ENCODE results near the gene GPANK1. TPM values are rescaled to one million over a fixed set of nuclear protein-coding genes. Genes with fewer than 3 reads are reported as not detected.
A peak's percentile ranks its signal among the peaks of the same experiment; 100 is the strongest.

Gene GPANK1
- total and polyA plus RNA-seq, 9 of the 15 experiments (the other 6 are each of a cell fraction or from before 2014, with no cell fraction given): 32.2 to 111 (median 46.3) TPM

GRCh38 chr6:31690231-31691077 is 25.7 kb upstream of the GPANK1 start (continued):
- no peak for TF ChIP-seq BMI1 (IDR thresholded peaks at IDR 0.05; ENCODE audit: low read length)
- peak; percentile 21; the same call in 1 of the 2 replicates for TF ChIP-seq PTBP1 (IDR thresholded peaks at IDR 0.05; ENCODE audit: low read depth, low read length)
- TF ChIP-seq ETS2 (tag; IDR thresholded peaks at IDR 0.05; ENCODE audit: borderline replicate concordance, poor library complexity, severe bottlenecking): no peak
- TF ChIP-seq MYC (IDR thresholded peaks at IDR 0.05; ENCODE audit: low read depth, low read length): peak; percentile 27; the same call in 1 of the 2 replicates
- TF ChIP-seq MYC (CRISPR knock-in tag; IDR thresholded peaks at IDR 0.05; ENCODE audit: borderline replicate concordance, low read depth): peak; percentile 75; the same call in 1 of the 2 replicates
- TF ChIP-seq CBX2 (IDR thresholded peaks at IDR 0.05; ENCODE audit: insufficient read depth, low read length, poor library complexity, severe bottlenecking): no peak
- TF ChIP-seq E2F8 (IDR thresholded peaks at IDR 0.05; ENCODE audit: low read depth, partially characterized antibody): peak; percentile 61
- TF ChIP-seq PHB2 (IDR thresholded peaks at IDR 0.05; ENCODE audit: low read depth): peak; percentile 2; the same call in 1 of the 2 replicates
- no peak for TF ChIP-seq POLR3G (IDR thresholded peaks at IDR 0.05; ENCODE audit: extremely low read depth, insufficient read length, insufficient replicate concordance)
- TF ChIP-seq ZBTB34 (CRISPR knock-in tag; IDR thresholded peaks at IDR 0.05): no peak
- TF ChIP-seq NR2C1 (IDR thresholded peaks at IDR 0.05): peak; percentile 63; the same call in 1 of the 2 replicates
- peak; percentile 67 for TF ChIP-seq NR2C1 (tag; IDR thresholded peaks at IDR 0.05)
- no peak for TF ChIP-seq SLC30A9 (CRISPR knock-in tag; IDR thresholded peaks at IDR 0.05)
- no peak for TF ChIP-seq SAP30 (IDR thresholded peaks at IDR 0.05; ENCODE audit: borderline replicate concordance, insufficient read depth, low read depth, low read length, poor library complexity, severe bottlenecking)
- peak; percentile 95 for TF ChIP-seq EGR1 (conservative IDR thresholded peaks at IDR 0.05)
- TF ChIP-seq NFRKB (IDR thresholded peaks at IDR 0.05; ENCODE audit: low read depth): peak; percentile 72
- no peak for TF ChIP-seq HNRNPLL (IDR thresholded peaks at IDR 0.05; ENCODE audit: low read depth, low read length, poor library complexity, severe bottlenecking)
- no peak; the same call in 1 of the 2 replicates for TF ChIP-seq SREBF2 (CRISPR knock-in tag; IDR thresholded peaks at IDR 0.05)
- TF ChIP-seq CREM (IDR thresholded peaks at IDR 0.05; ENCODE audit: low read depth): peak; percentile 71
- no peak for TF ChIP-seq TFAM (CRISPR knock-in tag; conservative IDR thresholded peaks at IDR 0.05)
- peak; percentile 92 for TF ChIP-seq CBFA2T2 (conservative IDR thresholded peaks at IDR 0.05)
- no peak; a peak in 2 of 4 replicates for TF ChIP-seq SIN3A (IDR thresholded peaks at IDR 0.05; ENCODE audit: borderline replicate concordance in 2 of 2, control insufficient read depth in 1 of 2, low read depth in 2 of 2, low read length in 2 of 2)
- TF ChIP-seq ZNF263 (CRISPR knock-in tag; IDR thresholded peaks at IDR 0.05; ENCODE audit: borderline replicate concordance): no peak
- peak; percentile 91 for TF ChIP-seq CXXC5 (CRISPR knock-in tag; IDR thresholded peaks at IDR 0.05)
- no peak for TF ChIP-seq ZNF282 (CRISPR knock-in tag; IDR thresholded peaks at IDR 0.05)
